ENCODE measurements around the gene THSD4.

The THSD4 gene

DNA sequence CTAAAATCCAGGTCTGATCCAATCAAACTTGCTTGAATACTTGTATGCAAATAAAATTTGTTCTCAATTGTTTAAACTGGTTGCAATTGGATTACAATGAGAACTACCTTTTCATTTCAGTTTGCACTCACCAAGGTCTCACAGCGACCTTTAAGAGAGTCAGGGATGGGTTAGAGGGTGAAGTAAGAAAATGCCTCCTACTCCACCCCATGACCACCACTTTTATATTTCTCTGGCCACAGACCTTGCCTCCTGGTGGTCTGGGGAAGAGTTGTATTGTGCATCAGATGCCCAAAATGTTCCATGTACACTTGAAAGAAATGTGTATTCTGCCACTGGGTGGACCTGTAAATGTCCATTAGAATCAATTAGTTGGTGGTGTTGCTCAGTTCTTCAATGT lies 16.4 kb upstream of the THSD4 start:
- DNase-seq (ENCODE audit: low read depth), result no peak

DNA sequence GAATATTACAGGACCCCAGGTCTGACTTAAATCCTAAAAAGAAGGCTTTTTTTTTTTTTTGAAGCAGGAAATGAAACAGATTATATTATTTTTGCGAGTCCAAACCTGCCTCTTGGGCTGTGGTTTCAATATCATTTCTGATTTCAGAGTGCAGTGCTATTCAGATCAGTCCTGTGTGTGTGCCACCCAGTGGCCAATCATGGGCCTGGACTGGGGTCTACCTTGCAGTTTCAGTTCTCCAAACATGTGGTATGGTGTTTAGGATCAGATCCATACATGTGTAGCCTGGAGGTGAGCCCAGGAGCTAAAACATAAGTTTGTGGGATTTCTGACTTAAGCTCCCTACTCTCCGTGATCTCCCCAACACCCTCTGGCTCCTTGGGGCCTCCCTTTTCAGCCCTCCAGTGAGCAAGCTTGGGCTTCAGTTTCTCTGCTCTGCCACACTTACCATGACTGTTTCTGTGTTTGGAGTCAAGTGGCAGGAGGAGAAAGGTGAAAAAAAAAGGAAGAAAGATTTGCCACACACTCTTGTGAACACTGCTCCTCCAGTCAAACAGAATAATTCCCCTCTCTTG lies 12.1 kb upstream of the THSD4 start:
- no peak for DNase-seq (ENCODE audit: low read depth)

- no peak for DNase-seq (ENCODE audit: low read depth)
Observed at GRCh38 chr15:71104636-71105035, 10.6 kb upstream of the THSD4 start.

GRCh38 chr15:71105444-71105843 lies 9.8 kb upstream of the THSD4 start:
- DNase-seq (ENCODE audit: low read depth), result no peak

GRCh38 chr15:71106802-71107500 lies 8.3 kb upstream of the THSD4 start:
- DNase-seq (ENCODE audit: low read depth), result no peak

DNA sequence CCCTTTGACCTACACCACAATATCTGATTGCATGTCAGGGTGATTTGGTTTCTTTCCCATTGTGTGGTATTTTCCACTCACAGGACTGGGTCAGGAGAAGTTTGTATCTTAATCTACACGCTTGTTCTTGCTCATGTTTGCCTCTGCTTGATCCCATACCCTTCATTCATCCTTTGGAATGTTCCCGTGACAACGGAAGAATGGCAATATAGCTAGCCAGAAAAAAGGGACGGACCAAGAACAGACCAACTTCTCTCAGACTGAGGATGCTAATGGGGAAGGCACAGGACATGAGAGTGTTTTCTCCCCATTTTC lies 7.8 kb upstream of the THSD4 start:
- no peak for DNase-seq (ENCODE audit: low read depth)

- DNase-seq (ENCODE audit: low read depth), result no peak
Observed at GRCh38 chr15:71109130-71109529, 6.1 kb upstream of the THSD4 start.

GRCh38 chr15:71109905-71110304 lies 5.4 kb upstream of the THSD4 start:
- no peak for DNase-seq (ENCODE audit: low read depth)

- DNase-seq (ENCODE audit: low read depth), result no peak
Observed at GRCh38 chr15:71110405-71111180, 4.7 kb upstream of the THSD4 start.

GRCh38 chr15:71111181-71111565 lies 4.1 kb upstream of the THSD4 start:
- no peak for DNase-seq (ENCODE audit: low read depth)

GRCh38 chr15:71111950-71112349 lies 3.3 kb upstream of the THSD4 start:
- no peak for DNase-seq (ENCODE audit: low read depth)

GRCh38 chr15:71112429-71112828 lies 2.8 kb upstream of the THSD4 start:
- no peak for DNase-seq (ENCODE audit: low read depth)

DNA sequence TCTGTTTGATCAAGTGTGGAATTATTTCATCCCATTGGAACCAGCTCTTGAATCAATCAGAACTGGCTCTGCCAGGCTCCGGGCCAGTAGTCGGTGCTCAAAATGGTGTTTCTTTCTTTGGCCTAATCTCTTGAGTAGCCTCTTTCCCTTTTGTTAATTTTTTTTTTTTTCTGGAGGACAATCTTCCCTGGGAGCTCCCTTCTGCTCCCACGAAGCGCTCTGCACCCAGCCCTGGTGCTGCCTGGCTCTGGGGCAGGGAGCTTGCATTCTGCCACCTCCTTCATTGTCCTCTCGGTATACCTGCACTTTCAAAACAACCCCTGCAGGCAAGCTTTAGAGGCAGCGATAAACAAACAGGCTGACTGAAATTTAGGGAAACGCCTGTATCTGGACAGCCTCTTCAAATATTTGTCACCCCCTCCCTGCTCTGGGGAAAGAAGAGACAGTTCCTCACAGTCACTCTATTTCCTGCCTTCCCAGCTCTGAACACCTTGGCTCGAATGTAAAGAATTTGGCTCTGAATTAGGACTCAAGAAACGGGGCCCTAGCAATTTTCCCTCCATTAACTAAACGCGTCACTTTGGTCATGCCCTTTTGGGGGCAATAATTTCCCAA lies 1.1 kb upstream of the THSD4 start:
- DNase-seq (ENCODE audit: low read depth), result no peak

- no peak for DNase-seq (ENCODE audit: low read depth)
Observed at GRCh38 chr15:71115567-71116351, 488 bp downstream of the THSD4 start.

GRCh38 chr15:71116366-71116765 lies 1.1 kb downstream of the THSD4 start:
- no peak for DNase-seq (ENCODE audit: low read depth)

DNA sequence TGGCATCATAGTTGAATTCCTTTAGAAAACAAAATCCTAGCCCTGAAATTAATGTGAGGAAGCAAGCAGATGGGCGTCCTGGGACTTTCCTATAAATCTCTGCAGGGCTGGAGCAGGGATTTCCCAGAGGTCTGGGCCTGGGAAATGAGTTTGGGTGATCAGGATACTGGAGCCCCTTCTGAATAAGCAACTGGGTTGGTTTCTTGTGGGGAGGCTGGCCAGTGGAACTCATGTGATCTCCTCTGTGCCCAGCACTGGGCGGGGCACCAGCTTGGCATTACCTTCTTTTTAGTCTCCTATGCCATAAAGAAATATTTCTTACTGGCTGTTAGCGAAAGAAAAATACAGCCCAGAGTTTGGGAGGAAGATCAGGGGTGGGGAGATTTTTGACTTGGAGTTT lies 1.7 kb downstream of the THSD4 start:
- DNase-seq (ENCODE audit: low read depth), result no peak

GRCh38 chr15:71117714-71118305 lies 2.5 kb downstream of the THSD4 start:
- DNase-seq (ENCODE audit: low read depth), result no peak

- DNase-seq (ENCODE audit: low read depth), result no peak
Observed at GRCh38 chr15:71118345-71118744, 3.1 kb downstream of the THSD4 start.

GRCh38 chr15:71118881-71119632 lies 3.8 kb downstream of the THSD4 start:
- no peak for DNase-seq (ENCODE audit: low read depth)

DNA sequence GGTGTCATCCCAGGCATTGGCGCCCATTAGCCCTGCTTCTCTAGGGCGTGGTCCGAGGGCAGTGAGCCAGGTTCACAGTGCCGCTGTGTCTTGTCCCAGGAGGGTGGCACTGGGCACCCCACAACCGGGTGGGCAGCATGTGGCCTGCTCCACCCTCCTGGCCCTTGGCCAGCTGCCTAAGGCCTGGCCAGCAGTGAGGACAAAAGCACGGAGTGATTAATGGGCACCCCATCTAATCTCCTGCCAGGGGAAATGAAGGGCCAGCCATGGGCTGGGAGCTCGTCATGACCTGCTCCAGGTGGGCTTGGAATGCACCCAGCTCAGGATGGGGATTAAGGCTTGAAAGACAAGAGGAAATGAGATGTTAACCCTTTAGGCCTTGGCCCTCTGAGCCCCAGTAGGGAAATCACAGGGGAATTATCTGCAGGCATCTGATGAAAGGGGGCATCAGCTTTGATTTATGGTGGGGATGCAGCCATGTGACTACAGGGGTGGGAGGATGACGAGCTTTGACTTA lies 5.2 kb downstream of the THSD4 start:
- DNase-seq (ENCODE audit: low read depth), result no peak

GRCh38 chr15:71121442-71121841 lies 6.2 kb downstream of the THSD4 start:
- DNase-seq (ENCODE audit: low read depth), result no peak
